Activated CD8-positive, alpha-beta memory T cell treated with anti-CD3 and anti-CD28 coated beads, Interleukin-2, amount 50 U/mL, for 1 hour (primary cell): Measurements from ENCODE around the gene PHACTR3.

Experiments used
- DNase-seq: peaks from one replicate; pipeline ENCODE4 v3.0.0-alpha.2; 2020; ENCODE audit errors: extremely low read depth

PHACTR3 gene

DNA sequence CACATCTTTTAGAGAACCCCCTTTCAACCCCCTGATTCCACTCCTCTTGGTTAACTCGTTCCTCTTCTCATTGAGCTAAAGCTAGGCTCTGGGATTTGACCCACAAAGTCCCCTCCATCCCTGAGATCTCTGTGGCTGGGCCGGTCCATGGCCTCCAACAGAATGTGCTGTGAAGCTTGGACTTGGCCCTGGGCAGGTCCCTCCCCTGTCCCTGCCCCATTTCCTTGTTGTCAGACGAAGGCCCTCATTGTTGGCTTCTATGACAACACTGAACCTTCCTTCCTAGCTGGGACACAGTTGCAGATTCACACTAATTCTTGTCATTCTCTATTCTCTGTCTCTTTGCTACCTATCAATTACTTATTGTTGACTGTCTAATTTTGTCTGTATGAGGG is 173.0 kb downstream of the PHACTR3 start:
- DNase-seq: no peak

DNA sequence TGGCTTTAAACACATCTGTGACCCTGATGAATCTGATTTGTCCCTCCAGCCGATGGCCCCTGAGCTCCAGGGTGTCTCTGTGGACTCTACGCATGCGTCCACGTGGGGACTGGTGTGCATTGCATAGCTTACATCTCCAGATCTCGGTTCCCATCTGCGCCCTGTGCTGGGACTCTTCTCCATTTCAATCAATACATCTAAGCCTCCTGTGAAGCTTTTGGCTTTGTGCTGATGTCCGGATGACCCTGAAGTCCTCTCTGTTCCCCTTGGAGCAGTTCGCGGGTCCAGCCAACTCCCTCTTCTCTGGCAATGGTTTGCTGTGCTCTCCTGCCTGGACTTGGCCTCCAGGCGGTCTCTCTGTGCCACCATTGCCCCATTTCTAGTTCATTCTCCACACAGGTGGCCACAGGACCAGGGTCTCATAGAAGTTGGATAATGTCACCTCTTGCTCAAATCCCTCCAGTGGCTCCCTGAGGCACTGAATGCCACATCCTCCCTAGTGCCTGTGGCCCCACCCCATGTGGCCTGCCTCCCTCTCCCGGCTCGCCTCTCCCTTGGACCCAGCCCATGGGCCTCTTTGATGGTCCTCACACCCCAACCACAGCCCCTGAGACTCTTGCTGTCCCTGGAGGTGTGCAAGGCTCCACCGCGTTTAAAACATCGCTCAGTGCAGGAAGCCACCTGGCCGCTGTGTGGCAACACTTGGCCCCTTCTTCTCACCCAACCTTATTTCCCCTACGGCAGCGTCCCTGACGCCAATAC is 173.7 kb downstream of the PHACTR3 start:
- DNase-seq: no peak

DNA sequence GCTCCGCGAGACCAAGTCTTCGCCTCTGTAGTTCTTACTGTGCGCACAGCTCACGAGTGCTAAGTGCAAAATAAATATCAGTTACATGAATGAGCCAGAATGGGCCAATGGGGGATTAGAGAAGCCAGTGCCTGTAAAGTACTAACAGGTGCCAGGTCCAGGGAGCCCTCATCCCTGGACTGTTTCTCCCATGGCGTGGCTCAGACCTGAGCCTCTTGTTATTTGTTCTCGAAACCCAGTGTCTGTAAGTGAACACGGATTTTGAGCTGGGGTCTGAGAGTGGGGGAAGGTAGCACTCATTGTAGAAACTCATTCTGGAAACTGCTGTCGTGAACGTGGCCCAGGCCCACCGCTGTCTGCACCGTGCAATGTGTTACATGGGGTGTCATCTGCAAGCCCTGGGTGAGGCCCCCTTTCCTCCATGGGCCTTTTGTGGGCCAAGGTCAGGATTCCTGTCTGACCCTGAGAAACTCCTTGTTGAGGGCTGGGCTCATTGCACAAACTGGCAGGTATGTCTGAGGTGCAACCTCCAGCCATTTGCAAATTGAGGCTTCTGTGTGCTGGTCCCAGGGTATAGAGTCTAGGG is 174.4 kb downstream of the PHACTR3 start:
- no peak for DNase-seq

DNA sequence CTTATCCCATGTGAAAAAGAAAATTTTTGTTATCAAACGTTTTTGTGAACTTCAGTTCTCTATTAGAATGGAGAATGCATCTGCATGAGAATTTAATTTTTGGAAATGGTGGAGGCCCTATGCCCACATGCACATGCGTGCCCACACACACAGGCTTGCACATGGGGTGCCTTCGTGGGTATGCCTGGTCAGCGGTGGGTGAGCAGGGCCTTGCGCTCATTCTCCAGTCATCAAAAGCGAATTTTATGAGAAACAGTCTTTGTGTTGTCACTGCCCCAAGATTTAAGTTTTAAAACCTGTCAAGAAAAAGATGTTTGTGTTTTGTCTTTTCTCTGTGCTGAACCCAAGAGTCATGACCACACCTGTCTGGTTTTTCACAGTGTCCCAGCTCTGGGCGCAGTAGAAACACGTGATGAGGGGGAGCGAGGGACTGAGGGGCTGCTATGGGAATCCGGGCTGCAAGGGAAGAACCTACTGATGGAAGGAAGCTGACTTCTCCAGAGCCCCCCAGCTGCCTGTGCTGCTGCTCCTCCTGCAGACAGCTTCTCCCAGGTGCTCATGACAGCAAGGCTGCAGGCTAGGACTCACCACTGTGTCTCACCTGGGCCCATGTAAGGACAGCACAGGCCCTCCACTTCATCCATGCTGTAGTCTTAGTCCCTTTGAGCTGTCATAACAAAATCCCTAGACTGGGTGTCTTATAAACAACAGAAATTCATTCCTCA is 175.5 kb downstream of the PHACTR3 start:
- DNase-seq: no peak

DNA sequence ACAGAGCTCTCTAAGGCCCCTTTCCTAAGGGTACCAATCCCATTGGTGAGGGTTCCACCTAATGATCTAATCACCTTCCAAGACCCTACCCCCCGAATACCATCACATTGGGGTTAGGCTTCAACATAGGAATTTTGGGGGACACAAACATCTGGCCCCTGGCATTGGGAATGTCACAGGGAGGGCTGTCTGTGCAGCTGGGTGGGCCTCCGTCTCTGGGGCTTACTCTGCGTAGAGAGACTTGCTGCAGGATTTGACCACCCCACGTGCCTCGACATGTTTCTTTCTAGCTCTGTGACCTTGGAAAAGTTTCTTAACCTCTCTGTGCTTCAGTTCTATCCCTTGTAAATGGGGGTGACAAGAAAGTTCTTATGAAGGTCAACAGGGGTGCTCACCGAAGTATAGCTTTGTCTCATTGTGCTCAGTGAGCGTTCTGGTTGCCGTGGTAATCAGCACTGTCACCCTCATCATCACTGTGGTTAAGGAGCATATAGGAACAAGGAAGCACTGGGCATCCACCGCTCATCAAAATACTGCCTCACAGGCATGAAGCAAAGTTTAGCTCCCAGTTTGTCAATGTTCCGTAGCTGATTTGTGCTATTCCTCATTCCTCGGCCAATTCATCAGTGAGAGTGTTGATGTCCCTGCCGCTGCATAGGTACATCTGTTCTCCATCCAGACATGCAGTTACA is 176.3 kb downstream of the PHACTR3 start:
- DNase-seq: no peak

DNA sequence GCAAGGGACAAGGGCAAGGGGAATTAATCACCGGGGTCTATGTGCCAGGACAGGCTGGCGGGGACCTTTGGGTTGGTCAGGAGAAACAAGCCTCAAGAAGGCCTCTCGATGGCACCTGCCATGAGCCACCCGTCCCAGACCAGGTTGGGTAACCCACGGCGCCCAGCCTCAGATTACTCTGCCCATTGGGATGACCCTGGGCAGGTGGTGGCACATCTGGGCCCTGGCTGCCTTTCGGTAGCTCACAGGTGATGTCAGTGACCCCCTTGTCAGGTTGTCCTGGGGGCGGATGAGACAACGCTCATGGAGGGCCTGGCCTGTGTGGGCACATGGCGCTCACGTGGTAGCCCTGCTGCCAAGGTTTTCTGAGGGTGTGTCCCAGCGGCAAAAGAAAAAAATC is 176.9 kb downstream of the PHACTR3 start:
- no peak for DNase-seq

DNA sequence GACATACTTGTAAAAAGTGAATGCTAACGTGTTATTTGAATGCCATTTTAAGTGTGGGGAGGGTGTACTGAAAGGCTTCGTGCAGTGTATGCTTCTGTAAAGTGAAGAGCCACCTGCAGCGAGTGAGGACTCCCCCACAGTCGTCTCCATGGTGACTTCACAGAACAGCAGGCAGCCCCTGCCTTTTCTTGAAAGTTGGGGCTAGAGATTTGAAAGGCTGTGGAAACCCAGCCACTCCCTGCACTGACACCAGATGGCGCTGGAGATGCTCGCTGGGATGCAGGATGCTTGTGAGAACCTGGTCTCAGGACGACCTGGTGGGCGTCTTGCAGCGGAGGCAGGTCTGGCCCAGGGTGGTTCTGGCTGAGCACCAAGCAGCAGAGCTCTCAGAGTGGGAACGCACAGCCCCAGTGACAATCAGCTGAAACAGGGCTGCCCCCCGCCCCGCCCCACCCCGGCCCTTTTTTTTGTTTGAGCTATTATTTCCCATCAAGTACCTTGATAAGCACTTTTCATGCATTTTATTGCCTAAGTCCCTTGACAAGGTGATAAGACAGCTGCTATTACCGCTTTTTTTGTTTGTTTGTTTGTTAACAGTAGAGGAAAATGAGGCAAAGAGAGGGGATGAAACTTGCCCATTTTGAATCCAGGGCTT is 178.8 kb downstream of the PHACTR3 start:
- no peak for DNase-seq

DNA sequence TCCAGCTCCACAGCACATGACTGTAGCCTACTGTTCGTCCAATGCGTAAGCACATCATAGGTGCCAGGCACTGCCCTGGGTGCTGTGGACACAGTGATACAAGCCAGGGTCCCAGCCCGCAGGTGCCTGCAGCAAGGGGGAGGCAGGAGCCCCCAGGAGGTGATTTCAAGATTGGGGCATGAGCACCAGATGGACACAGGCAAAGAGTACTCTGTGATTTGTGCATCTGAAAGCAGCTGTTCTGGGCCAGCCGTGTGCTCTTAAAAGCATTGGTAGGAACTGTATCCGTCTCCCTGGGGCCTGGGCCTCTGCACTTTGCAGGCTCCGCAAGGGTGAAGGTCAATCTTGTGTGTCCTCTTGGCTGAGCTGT is 179.3 kb downstream of the PHACTR3 start:
- DNase-seq: no peak

DNA sequence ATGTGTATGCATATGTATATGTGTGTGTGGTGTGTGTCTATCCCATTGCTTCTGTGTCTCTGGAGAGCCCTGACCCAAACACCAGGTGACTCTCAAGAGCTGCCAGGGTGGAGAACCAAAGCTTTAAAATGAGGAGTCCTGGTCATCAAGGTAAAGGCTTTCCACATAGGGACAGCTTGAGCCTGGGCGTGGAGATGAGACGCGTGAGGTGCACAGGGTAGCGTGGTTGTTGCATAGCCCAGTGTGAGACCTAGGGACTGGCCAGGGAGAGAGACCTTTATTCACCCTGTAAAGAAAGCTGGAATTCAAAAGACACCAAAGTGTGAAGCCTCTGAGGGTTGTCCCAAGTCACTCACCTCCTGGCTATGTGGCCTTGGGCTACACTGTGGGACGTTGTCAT is 180.0 kb downstream of the PHACTR3 start:
- DNase-seq: no peak

DNA sequence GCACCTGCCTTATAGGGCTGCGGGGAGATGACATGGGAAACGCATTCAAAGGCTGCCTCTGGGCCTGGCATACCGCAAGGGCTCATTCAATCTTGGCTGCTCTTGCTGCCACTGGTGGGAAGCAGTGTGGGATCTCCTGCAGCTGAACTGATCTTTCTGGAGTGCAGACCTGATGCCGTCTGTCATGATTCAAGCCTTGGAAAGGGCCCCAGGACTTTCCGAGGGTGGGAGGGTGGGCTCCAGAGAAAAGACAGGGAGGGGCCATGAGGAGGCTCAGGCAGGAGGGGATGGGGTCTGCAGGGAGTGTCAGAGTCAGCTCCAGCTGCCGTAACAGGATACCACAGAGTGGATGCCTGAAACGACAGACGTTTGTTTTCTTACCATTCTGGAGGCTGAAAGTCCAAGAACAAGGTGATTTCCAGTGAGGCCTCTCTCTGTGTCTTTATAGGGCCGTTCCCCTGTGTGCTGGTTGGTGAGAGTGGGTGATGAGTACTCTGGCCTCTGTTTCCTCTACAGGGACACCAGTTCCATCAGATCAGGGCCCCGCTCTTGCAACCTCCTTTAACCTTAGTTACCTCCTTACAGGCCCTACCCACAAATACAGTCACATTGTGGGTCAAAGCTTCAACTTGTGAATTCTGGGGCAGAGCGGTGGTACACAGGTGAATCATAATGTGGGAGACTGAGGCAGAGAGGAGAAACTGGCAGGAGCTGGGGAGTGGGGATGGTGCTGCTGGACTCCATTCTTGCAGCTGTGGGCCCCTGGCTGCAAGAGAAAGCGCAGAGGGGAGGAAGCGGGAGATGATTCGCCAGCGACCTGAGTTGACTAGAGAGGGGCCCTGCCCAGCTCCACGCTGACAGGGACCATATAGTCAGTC is 180.7 kb downstream of the PHACTR3 start:
- no peak for DNase-seq

DNA sequence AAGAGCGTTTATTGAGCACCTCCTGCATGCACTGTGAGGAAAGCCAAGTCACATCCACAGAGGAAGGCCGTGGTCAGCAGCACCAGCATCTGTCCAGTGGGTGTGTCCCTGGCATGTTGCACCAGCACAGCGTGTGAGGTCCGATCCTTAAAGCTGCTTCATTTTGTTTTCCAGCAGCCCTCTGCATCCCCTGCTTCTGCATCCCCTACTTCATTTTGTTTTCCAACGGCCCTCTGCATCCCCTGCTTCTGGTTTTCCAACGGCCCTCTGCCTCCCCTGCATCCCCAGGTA is 181.3 kb downstream of the PHACTR3 start:
- no peak for DNase-seq

DNA sequence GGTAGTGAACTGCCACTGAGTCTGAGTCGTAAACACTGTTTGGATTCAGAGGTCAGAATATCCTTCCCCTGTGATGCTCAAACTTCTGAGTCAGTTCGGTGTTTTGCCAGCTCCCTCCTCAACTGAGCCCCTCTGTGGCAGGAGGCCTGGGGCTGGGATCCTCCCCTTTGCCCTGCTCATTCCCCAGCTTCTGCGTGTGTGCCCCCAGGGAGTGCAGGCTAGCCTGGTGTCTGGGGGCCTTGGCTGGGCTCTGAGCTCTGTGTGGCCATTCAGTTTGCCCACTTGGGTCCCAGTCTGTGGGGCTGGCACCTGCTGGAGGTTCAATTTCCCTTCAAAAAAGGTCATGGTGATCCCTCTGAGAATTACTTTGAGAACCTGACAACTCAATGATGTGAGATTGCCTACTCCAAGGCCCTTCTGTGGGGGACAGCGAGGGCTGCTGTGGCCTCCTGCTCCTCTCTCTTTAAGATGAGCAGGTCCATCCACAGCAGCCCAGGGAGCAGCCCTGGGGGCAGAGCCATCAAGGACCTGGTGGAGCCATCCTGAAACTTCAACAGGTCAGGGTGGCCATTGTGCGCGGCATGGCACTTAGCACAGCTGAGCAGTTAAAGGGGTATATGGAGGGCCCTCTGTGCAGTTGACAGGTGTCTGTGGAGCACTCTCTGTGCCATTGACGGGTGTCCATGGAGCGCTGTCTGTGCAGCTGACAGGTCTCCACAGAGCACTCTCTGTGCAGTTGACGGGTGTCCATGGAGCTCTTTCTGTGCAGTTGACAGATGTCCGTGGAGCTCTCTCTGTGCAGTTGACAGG is 181.9 kb downstream of the PHACTR3 start:
- no peak for DNase-seq

DNA sequence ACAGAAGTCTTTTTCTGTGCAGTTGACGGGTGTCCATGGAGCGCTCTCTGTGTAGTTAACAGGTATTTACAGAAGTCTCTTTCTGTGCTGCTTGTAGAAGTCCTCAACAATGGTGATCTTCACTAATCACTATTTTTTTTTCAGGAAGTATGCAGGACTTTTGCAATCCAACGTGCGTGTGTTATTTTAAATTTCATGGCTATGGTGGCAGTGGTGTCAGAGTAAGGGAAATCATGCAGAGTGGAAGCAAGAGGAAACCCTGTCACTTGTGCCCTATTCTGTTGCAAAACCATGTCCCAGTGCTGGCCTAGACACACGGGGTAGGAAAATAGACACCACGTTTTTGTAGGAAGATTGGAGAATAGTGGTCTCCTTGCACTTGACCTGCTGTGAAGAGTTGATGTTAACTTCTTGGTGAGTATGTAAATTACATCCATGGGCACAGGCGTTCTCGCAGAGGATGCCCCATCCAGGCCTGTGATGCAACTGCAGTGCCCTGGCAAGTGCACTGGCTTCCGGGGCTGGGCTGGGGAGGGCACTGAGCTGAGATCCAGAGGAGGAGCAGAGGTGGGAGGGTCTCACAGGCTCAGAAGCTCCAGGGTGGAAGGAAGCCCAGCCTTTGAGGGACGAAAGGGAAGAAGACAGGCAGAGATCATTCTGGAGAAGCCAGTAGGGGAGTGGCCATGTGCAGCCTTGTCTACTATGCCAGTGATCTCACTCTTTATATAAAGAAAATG is 182.6 kb downstream of the PHACTR3 start:
- DNase-seq: no peak

DNA sequence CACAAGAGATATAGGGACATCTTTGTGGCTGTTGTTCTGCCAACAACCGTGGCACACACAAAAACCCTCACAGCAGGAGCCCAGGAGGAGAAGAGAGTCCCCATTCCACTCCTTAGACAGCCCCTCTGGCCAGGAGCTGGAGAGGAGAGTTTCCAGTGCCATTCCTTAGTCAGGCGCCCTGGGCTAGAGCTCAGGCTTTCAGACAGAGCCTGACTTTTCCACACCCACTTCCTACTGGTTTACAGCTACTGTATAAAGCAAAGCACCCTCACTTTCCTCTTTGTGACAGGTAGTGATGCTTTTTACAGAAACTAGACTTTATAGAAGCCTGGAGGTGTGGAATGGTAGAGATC is 183.2 kb downstream of the PHACTR3 start:
- DNase-seq: no peak

DNA sequence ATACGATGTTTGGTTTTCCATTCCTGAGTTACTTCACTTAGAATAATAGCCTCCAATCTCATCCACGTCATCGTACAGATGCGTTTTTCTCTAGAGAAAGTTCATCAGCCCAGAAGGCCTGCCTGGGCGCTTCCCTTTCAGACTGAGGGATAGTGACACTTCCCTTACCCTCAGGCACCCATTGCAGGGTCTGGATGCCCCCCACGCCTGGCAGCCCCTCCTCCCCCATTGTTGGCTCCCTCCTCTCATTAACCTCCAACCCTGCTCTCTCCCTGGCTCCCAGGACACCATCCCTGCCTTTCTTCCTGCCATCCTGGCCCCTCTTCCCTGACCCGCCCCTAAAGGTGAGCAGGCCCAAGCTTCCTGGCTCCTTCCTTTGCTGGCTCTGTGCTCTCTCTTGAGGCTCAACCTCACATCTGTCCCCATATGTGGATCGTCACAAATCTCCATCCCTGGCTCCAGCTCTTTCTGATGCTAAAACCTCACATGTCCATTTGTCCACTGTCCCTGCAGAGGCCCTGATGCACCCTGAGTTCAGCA is 183.9 kb downstream of the PHACTR3 start:
- no peak for DNase-seq

DNA sequence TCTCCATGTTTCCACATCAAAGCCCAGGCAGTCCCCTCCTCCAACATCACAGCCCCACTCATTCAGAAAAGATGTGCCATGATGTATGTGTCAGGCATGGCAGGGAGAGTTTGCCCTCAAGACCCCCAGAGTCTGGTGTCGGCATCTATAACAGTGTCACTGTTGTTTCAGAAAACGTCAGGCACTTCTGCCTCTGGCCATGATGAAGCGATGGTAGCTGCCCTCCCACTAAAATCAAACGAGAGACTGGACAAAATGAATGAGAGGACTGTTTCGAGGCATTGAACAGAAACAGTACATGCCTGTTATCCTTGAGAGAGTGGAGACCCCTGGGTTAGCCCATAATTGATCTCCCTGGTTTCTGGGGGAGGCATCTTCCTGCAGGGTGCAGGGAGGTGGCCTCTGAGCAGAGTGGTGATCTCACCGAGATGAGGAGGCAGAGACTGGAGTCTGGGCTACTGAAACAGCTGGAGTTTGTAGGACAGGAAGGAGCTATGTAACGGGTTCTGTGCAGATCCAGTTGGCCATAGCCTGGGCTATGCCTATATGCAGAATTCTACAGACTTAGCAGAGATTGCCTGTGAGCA is 184.6 kb downstream of the PHACTR3 start:
- no peak for DNase-seq

DNA sequence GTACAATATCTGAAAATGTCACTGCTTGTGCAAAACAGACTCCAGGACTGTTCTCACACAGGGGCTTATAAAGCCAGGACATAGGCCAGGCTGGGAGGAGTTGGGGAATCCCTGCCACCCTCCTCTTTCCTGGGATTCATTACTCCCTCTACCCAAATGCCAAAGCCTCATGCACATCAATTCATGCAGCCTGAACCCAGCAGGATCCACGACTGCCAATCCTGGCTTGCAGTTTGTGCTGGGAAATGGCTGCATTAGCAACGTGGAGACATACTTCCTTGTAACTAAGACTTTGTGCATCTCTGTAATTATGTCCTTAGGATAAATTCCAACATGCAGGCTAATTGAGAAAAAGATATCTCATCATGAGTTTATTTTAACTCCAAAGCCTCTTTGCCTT is 185.3 kb downstream of the PHACTR3 start:
- DNase-seq: no peak

DNA sequence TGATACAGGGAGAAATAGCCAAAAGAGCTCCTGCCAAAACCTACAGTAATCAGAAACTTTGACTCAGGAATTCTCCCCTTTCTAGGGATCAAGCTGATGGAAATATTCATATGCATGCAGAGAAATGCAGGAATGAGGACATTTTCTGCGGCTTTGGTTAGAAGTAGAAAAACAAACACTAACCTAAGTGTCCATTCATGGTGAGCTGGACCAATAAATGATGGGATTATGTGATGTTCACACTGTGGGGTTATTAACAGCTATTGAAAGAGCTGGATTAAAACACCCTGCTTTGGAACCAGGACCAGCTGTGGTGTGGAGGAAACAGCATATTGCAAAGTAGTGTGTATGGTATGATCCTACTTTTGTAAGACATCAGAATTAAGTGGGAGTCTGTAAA is 186.0 kb downstream of the PHACTR3 start:
- DNase-seq: no peak

DNA sequence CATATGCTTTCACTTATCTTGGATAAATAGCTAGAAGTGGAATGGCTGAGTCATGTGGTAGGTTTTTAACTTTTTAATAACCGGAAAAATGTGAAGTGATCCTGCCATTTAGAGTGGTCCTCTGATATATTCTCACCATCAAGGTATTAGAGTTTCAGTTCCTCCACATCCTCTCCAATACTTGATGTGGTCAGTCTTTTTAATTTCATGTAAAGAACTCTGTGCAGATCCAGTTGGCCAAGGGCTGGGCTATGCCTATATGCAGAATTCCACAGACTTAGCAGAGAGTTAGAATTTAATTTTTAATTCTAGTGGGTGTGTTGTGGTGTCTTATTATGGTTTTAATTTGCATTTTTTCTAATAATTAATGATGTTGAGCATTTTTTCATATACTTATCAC is 188.0 kb downstream of the PHACTR3 start:
- DNase-seq: no peak
